ENCODE data around the gene SYT11. TPM values are rescaled to one million over a fixed set of nuclear protein-coding genes. Genes with fewer than 3 reads are reported as not detected.

The SYT11 gene, protein sequence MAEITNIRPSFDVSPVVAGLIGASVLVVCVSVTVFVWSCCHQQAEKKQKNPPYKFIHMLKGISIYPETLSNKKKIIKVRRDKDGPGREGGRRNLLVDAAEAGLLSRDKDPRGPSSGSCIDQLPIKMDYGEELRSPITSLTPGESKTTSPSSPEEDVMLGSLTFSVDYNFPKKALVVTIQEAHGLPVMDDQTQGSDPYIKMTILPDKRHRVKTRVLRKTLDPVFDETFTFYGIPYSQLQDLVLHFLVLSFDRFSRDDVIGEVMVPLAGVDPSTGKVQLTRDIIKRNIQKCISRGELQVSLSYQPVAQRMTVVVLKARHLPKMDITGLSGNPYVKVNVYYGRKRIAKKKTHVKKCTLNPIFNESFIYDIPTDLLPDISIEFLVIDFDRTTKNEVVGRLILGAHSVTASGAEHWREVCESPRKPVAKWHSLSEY
- 30.6 and 31.3 TPM in 2 replicates for total RNA-seq

DNA sequence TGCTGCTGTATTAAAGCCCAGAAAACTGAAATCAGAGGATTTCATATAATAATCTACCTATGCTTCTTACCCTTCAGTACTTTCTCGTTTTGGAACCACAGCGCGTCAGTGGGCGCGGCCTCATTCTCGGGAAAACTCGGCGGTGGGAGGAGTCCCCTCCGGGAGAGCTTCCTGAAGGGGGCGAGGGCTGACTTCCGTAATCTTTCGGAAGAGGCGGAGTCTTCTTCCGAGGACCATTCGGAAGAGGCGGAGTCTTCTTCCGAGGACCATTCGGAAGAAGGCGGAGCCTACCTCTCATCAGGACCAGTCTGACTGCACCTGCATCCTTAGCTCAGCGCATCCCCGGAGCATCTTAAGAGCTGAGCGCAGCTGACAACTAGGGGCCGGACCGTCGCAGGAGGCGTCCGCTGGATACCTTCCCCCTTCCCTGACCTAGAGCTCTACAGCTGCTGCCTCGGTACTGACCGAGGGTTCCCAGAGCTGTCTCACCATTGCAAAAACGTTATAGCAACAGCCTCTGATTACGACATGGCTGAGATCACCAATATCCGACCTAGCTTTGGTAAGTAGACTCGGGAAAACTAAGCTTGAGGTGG, at the start of gene SYT11:
Gene SYT11, plus strand, starts transcription at position 334 of the 596 bp plus-strand sequence. Its CDS starts 195 bp downstream, at position 529.

DNA sequence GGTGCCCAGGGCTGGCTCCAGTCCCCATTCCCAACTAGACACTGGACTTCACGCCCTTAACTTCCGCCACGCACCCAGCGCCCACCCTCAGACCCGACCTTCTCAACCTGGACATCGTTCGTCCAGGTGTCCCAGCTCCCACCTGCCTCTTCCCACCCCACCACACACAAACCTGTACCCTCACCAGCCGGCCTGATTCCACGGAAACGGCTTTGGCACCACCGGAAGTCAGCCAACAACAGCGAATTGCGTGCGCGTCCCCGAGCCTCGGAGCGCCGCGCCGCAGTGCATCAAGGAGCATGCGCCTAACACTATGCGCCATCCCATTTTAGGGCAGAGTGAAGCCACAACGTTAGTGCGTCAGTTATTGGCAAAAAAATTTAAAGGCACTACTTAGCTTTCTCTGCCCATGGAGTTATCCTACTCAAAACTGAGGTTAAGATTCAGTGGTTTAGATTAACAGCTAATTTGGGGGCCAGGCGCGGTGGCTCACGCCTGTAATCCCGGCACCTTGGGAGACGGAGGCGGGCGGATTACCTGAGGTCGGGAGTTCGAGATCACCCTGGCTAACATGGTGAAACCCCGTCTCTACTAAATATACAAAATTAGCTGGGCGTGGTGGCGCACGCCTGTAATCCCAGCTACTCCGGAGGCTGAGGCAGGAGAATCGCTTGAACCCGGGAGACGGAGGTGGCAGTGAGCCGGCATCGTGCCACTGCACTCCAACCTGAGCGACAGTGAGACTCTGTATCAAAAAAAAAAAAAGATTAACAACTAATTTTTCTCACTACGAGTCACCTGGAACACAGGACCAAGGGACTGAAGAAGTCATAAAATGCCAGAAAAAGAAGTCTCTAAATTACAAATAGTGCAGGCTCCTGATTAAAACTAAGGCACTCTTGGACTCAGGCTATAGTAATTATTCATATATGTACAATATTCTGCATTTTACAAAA, 2.1 kb upstream of the SYT11 start, which contains the start of gene GON4L:
Gene GON4L, minus strand, starts transcription at position 240 of the 956 bp plus-strand sequence. CDS start 3,434 bp downstream, outside the sequence.

DNA sequence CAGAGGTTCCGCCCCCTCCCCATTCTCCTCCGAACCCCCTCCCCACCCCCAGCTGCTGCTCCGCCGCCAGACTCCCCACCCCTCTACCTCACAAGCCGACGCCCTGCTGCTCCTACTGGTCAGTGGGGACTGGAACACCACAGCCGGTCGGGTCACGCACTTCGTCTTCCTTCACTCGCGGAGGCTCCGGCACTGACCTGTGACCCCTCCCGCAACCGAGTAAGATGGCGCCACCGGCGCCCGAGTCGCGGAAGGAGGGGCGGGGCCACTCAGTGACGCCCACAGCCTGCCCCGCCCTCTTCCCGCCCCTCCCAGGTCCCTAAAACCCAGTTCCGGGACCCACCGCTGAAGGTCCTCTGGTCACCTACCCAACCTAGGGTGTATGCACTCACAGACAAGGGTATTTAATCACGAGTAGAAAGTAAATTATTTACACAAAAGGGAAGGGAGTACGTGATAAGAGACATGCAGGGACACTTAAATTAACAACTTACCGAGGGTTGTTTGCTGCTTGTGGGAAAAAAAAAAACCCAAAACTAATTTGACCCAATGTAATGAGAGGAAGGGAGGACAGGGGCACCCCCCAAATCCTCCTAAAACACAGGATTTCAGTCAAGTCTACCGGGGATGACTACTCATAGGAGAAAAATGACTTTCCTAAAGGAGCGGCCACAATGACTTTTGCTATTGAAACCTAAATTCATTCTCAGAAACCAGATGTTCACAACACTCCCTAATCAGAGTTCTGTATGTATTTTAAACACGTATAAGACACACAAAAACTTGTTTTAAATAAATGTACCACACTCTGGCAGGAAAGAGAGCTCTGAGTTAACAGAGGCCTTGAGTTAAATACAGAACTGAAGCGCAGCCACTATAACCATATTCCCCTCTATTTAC, 52.0 kb downstream of the SYT11 start, which contains the start of gene RIT1:
Gene RIT1, minus strand, starts transcription at position 194 of the 900 bp plus-strand sequence. CDS start 588 bp downstream, outside the sequence.

DNA sequence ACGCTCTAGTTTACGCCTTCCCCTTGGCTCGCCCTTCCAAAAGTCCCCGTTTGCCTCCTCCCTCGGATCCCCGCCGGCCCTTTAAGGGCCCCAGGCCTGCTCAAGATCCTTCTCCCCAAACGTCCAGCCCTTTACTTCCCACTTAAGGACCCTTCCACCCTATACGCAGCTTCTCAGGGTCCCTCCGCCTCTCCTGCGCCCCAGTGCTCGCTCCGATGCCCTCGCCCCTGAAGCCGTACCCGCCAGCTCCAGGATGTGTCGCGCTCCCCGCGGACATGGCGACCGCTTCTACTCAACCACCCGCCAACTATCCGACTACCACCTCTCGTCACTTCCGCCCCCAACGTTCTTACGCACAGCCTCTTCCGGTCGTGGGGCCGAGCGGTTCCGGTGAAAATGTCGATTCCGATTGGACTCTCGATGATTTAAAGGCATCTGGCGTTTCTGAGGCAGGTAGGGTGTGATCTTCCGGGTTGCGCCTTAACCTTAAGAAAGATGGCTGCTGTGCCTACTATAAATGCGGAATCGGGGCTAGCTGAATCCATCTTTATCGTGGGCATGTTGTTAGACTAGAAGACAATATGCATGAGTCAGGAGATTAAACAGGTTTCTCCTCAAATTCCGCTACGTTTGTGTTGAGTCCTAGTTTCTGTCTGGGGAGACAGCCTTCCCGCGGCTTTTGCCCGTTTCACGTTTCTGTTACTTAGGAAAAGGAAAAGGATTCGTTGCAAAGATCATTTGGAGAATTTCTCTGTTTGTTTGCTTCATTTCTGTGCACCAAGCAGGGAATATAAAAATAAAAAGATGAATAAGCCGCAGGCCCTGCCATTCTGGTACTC, 74.9 kb downstream of the SYT11 start, which contains the start of gene KHDC4:
Gene KHDC4, minus strand, starts transcription at position 317 of the 839 bp plus-strand sequence. Its CDS starts 40 bp downstream, at position 277.

Other genes with a start within 250 kb of the SYT11 start
- 6.9 and 14.4 TPM in 2 replicates for gene MSTO1, start 249.3 kb upstream of the SYT11 start, total RNA-seq
- 26.4 and 65.3 TPM in 2 replicates for gene YY1AP1, start 170.8 kb upstream of the SYT11 start, total RNA-seq
- 82.8 and 106 TPM in 2 replicates for gene DAP3, start 170.5 kb upstream of the SYT11 start, total RNA-seq
- 11.6 and 29.6 TPM in 2 replicates for gene GON4L, start 2.4 kb upstream of the SYT11 start, total RNA-seq
- gene RIT1, start 51.8 kb downstream of the SYT11 start, total RNA-seq, result 23.8 and 27.7 TPM in 2 replicates
- gene KHDC4, start 74.8 kb downstream of the SYT11 start, total RNA-seq, result 11.5 and 57.6 TPM in 2 replicates
- not detected in 2 replicates for gene RXFP4, start 82.1 kb downstream of the SYT11 start, total RNA-seq
- gene ARHGEF2, start 119.0 kb downstream of the SYT11 start, total RNA-seq, result 118 and 139 TPM in 2 replicates
- 558 and 731 TPM in 2 replicates for gene SSR2, start 161.4 kb downstream of the SYT11 start, total RNA-seq
- 14.3 and 20.0 TPM in 2 replicates for gene UBQLN4, start 194.2 kb downstream of the SYT11 start, total RNA-seq
- gene LAMTOR2, start 195.2 kb downstream of the SYT11 start, total RNA-seq, result 68.6 and 87.1 TPM in 2 replicates
- 0.80 and 3.4 TPM in 2 replicates for gene RAB25, start 201.6 kb downstream of the SYT11 start, total RNA-seq
- 7.0 and 15.8 TPM in 2 replicates for gene MEX3A, start 222.9 kb downstream of the SYT11 start, total RNA-seq

Data from epithelial cell of alveolus of lung (primary cell).